ENCODE measurements around the gene DCN.

- TF ChIP-seq NRF1 (IDR thresholded peaks at IDR 0.05; ENCODE audit: low read depth, low read length) = no peak
- no peak for TF ChIP-seq RAD21 (IDR thresholded peaks at IDR 0.05; ENCODE audit: low read length)
- no peak for TF ChIP-seq TAF1 (IDR thresholded peaks at IDR 0.05; ENCODE audit: borderline replicate concordance, low read depth, low read length)
Measured at GRCh38 chr12:91099341-91099740, 83.3 kb downstream of the DCN start.
